Activated CD4-positive, alpha-beta T cell treated with anti-CD3 and anti-CD28 coated beads for 48 hours (primary cell): ENCODE measurements around the gene RNF5.
"Not testable (repeated sequence)": the region's sequence is repeated elsewhere in the genome, so short reads cannot be mapped to it uniquely, and the experiment has no call there.

Experiments
- DNase-seq: peaks from one replicate; pipeline ENCODE4 v3.0.0-alpha.2; 2020

RNF5 gene

GRCh38 chr6:32190911-32191677 lies 12.9 kb downstream of the RNF5 start:
- DNase-seq: no peak

- DNase-seq: no peak
Measured at GRCh38 chr6:32191696-32192607, 13.7 kb downstream of the RNF5 start.

DNA sequence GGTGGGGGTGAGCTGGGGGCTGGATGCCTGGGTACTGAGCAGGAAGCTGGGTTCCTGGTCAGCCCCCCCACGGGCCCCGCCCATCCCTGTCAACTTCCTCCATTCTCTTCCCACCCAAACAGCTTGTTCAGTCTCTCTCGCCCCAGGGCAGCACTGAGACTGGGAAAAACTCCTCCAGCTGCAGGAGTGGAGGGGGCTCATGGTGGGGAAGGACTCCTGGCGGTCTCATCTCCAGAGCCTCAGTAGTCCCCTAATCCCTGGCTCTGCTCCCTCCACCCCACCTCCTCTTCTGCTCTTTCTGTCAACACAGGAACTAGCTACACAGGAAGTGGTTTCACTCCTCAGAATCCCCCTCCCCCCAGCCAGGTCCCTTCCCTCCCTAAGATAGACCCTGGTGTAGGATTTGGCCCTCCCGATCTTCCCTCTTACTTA lies 14.4 kb downstream of the RNF5 start, which contains the start of gene GPSM3:
TSS of gene GPSM3 (minus strand) at position 36 of the 432 bp plus-strand sequence. CDS start 130 bp downstream, outside the sequence.
- peak; percentile 55 for DNase-seq

GRCh38 chr6:32193096-32193495 lies 14.9 kb downstream of the RNF5 start:
- not testable (repeated sequence) for DNase-seq

DNA sequence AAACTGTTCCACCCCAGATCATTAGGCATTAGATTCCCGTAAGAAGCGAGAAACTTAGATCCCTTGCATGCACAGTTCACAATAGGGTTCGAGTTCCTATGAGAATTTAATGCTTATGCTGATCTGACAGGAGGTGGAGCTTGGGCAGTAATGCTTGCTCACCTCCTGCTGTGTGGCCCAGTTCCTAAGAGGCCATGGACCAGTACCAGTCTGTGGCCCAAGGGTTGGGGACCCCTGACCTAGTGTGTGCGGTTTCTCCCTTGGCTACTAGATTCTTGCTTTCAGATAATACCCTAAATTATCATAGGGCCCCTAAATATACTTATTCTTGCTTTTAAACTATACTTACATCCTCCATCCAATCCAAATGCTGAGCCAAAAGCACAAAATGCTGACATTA lies 16.2 kb downstream of the RNF5 start:
- no peak for DNase-seq

GRCh38 chr6:32194825-32195651 lies 16.8 kb downstream of the RNF5 start:
- peak; percentile 51 for DNase-seq

- peak; percentile 100 for DNase-seq
Measured at GRCh38 chr6:32195652-32195901, 17.4 kb downstream of the RNF5 start.

DNA sequence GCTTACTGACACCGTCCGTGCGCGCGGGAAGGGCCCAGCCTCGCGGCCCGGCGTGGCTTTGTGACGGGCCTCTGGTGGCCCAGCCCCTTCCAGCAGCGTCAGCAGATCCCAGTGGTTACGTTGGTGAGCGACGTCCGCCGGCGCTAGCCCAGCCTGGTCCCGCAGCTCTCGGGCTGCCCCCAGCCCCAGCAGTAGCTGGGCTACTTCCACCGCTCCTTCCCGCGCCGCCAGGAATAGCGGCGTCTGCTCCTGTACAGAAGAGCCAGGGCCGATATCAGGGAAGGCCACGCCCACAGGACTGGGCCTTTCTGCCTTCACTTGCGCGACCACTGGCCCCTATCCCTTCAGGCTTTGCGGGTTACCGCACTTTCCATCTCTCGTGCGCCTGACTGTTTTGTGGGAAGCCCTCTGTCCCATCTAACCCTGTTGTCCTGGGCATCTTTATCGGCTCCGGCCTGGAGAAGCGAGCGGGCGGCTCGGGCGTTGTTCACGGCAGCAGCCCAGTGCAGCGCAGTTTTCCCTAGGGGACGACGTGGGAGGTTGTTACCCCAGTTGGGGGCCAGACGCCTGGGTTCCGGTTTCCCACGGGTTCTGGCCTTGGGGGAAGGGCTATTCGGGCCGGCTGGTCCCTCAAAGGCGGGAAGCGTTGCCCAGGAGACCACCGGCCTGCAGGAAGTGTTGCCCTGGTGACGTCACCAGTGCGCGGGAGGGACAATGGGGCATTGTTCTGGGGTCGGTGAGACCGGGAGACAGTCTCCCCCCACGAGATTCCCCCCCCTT lies 17.9 kb downstream of the RNF5 start:
- peak; percentile 74 for DNase-seq

- no peak for DNase-seq
Measured at GRCh38 chr6:32196682-32197616, 18.7 kb downstream of the RNF5 start.

DNA sequence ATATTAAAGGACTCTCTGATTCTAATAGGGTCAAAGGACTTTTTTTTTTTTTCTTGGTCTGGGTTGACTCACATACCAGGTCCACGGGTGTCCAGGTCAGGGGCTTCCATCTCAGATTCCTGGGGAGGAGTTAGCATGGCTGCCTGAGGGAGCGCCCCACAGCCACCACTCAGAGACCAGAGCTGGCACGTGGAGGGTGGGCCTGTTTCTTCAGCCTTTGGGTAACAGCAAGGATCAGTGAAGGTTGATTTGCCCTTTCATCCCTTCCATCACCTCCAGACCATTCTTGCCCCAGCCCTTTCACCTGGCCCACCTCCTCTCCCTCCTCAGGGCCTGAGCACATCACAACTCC lies 20.1 kb downstream of the RNF5 start:
- no peak for DNase-seq

GRCh38 chr6:32198866-32199265 lies 20.7 kb downstream of the RNF5 start:
- DNase-seq: no peak

DNA sequence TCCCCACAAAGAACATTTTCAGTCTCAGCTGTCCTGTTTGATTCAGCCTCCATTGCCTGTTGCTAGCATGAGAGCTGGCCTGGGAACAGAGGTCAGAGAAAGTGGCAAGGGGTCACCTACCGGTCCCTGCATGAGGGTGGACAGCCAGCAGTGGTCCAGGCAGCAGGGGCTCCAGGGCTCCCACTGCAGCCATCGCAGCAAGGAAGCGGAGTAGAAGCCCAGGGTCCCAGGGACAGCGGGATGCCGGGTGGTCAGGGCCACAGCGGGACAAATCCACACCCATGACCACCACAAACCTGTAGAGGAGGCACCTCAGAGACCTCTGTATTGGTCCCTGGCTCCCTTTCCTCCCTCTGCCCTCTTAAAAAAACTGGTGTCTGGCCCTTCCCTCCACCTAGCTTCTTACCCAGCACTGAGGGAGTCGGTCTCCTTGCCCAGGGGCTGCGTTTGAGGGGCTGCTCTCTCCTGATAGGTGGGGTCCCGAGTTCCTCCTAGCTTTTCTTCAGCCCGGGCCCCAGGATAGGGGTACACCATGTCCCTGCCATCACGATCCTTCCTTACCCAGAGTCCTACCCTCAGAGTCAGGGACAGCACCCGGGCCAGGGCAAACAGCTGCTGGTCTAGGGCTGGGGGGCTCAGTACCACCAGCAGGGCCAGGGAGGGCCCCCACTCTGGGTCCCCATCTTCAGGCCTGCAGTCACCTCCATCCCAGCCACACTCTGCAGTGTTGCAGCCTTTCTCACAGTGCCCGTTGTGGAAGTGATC lies 22.7 kb downstream of the RNF5 start:
- DNase-seq: no peak

GRCh38 chr6:32202186-32202585 lies 24.0 kb downstream of the RNF5 start:
- no peak for DNase-seq

GRCh38 chr6:32203426-32204267 lies 25.4 kb downstream of the RNF5 start:
- no peak for DNase-seq

DNA sequence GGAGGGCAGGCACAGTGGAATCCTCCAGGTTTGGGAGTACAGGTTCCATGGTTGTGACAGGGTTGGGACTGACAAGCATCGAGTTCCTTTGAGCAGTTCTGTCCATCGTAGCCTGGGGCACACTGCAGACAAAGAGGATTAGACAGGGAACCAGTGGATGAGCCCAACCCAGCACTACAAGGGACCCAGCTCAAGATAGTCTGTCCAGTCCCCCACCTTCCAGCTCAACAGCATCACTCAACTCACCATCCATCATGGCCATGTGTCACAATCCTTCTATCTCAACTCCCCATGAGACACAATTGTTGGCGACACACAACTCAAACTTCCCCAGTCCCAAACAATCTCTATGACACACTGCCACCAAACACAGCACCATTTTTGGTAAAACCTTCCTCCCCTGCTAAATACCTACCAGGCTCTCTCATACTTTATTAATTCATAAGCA lies 26.1 kb downstream of the RNF5 start:
- DNase-seq: no peak

- DNase-seq: no peak
Measured at GRCh38 chr6:32208996-32209395, 30.8 kb downstream of the RNF5 start.

- DNase-seq: no peak
Measured at GRCh38 chr6:32210191-32210601, 32.0 kb downstream of the RNF5 start.

GRCh38 chr6:32211432-32211831 lies 33.2 kb downstream of the RNF5 start:
- DNase-seq: not testable (repeated sequence)

DNA sequence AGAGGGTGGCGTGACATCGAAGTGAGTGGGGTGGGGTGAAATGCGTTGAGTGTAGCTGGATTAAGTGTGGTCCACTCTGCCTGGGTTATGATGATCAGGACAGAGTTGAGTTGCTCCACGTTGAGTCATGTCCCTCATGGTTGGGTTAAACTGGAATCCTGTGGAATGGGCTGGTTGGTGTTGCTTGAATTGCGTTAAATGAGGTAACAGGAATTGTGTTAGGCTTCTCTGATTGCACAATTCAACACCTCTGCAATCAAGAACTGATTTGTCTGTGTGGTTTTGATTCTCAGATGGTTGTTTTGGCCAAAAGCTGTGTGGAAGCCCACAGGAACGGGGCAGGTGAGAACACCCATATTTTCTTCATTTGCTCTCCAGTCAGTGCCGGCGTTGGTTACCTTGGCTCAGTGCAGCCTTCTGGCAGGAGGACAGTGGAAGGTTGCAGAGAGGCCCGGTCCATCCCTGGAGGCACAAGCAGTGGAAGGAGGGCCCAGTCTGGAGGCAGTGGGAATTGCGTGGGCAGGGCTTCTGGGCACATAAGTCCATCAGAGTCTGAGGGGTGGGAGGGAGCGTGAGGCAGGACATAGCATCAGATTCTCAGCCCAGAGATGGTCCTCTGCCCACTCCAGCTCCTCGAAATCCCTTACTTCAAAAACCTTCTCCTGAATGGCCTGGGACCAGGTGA lies 34.0 kb downstream of the RNF5 start:
- DNase-seq: no peak
